HG02798 (cell line): ENCODE data around the gene CBR4.

ENCODE experiments used
- ATAC-seq: cut with Tn5 transposase; IDR thresholded peaks from one replicate; pipeline ENCODE4 v1.9.1; 2021; ENCODE audit warnings: mild to moderate bottlenecking; ENCODE audit not compliant: unreplicated experiment, poor library complexity

The CBR4 gene

GRCh38 chr4:169010125-169011023 lies at the start of gene CBR4:
Gene CBR4, minus strand, starts transcription at chr4:169010255. Its CDS starts 166 bp downstream, at chr4:169010089.
- ATAC-seq, result peak; percentile 98

- ATAC-seq, result no peak
Observed at GRCh38 chr4:169059306-169060211, 49.5 kb upstream of the CBR4 start.

DNA sequence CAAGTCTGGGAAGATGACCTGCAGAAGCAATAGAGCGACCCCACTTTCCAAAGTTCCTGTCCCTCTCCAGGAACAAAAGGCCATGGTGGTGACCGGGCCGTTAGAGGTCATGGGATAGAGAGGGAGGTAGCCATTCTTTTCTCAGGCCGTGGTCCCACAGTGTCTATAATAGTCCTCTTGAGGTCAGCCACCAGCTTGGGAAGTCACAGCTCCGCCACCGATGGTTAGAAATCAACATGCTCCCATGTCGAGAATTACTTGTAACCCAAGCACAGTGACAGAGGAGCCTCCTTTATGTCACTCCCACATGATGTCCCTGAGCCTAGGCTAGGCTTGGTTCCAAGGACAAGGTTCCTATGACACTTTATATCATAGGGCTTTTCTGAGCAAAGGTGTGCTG lies 48.3 kb upstream of the CBR4 start:
- no peak for ATAC-seq

- peak; percentile 47 for ATAC-seq
Observed at GRCh38 chr4:169054879-169055278, 44.8 kb upstream of the CBR4 start.

GRCh38 chr4:169052594-169052945 lies 42.5 kb upstream of the CBR4 start:
- ATAC-seq, result no peak

DNA sequence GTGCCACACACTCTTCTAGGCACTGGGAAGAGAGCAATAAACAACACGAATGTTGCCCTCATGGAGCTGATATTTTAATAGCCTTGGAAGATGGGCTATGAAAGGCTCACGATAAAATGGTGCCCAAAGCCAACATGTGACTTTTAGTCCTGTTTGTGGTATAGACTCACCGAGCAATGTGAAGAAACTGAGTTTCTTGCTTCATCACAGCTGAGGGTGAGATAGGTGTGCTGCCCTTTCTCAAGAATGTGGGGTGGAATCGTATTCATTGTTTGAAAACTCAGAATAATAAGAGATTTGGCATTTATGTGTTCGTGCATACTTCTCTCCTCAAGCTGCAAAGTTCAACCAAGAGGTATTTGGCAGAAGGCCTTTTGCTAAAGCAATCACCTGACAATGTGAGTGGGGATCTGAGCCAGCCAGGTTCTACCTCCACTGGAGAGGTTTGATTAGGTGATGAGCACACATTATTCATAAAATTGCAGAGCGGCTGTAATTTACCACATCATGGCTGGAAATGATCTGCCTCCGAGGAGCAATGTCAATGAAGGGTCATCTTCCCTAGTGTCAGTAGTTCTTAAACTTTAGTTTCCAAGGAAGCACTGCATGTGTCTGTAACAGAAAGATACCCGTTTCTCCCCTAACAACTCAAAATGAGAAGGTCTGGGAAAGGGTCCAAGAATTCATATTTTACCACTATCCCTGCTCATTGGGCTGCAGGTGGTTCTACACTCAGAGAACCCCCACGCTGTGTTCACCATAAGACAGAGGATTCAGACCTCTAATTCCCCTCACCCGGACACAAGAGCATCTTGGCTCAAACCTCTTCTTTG lies 41.9 kb upstream of the CBR4 start:
- no peak for ATAC-seq

- no peak for ATAC-seq
Observed at GRCh38 chr4:169050881-169051760, 41.1 kb upstream of the CBR4 start.

DNA sequence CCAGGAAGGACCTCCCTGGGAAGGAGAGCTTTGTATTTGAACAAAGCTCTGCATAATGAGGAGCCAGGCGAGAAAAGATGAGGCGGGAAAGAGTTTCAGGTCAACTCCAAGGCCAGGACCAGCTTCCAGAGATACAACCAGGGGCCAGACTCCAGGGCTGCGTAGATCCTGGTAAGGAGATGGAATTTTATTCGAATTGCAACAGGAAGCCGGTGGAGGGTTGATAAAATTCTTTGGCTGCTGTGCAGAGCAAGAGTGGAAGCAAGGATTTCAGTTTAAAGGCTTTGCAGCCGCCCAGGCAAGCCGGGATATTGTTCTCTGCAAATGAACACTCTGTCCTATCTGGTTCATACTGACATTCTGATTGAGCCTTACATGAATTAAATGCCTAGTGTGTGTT lies 40.2 kb upstream of the CBR4 start:
- ATAC-seq, result no peak

GRCh38 chr4:169048868-169049414 lies 38.9 kb upstream of the CBR4 start:
- no peak for ATAC-seq

- no peak for ATAC-seq
Observed at GRCh38 chr4:169047956-169048355, 37.9 kb upstream of the CBR4 start.

- ATAC-seq, result no peak
Observed at GRCh38 chr4:169045862-169046584, 36.0 kb upstream of the CBR4 start.

GRCh38 chr4:169044714-169045447 lies 34.8 kb upstream of the CBR4 start:
- ATAC-seq, result no peak

- ATAC-seq, result no peak
Observed at GRCh38 chr4:169042608-169043007, 32.6 kb upstream of the CBR4 start.

DNA sequence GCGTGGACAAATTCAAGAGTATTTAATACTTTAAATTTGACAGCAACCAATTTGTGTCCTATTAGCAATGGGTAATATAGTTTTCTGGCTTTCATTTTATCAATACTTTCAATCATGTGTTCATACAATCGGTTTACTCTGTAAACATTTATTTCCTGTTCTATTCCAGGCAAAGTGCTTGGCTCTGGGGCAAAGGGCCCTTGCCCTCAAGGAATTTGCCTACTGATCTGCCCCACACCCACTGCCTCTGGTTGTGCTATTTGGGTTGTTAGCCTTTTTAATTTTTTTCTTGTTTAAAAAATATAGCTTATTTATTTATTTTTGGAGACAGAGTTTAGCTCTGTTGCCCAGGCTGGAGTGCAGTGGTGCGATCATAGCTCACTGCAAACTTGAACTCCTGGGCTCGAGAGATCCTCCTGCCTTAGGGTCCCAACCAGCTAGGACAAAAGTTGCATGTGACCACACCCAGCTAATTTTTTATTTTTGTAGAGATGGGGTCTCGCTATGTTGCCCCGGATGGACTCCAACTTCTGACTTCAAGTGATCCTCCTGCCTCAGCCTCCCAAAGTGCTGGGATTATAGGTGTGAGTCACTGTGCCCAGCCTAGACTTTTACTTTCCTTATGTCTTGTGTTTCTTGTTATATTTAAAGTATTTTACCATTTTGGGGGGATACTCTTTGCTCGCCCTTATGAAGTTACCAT lies 30.7 kb upstream of the CBR4 start:
- ATAC-seq, result no peak

DNA sequence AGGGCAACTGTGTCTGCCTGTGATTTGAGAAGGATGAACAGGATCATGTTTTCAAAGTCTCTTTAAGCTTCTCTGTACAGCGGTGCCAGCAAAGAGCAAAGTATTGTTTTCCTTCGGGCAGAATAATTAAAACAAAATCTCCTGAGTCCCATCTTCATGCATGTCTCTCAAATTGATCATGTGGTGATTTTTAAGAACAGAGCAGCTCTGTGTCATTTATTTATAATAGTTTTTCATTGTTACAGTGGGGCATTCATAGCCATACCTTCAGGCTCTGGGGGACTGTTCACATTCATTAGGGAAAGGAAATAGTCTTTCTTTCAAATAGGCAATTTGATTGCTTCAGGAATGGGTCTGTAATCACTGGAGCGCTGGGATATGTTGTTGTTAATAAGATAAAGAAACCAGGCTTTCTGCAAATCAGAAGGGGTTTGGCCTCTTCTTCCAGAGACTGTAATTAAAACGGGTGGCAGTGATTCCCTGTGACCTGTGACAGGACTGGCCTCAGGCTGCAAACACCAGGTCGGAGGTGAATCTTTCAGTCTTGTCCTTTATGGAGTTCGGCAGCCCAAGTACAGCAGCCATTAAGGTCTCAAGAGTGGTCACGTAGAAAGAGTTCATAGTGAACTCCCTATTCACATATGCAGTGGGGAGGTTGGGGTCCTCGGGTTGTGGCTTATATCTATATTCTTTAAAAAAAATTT lies 29.3 kb upstream of the CBR4 start:
- no peak for ATAC-seq

DNA sequence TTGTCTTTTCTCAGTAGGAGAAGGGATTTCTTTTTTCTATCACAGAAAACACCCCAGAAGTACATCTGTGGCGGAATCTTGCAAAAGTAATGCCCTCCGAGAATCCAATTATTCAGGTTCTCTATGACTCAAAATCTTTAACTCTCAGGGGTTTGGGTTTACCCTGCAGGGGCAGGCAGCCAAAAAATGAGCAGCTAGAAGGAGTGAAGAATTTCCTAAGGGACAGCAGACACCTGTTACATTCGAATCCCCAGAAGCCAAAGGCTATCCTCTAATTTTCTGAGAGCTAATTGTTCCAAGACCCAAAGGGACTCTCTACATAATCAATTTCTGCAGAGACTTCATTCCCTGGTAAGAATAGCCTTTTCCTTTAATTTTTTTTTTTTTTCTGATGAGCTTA lies 27.5 kb upstream of the CBR4 start:
- ATAC-seq, result no peak
